H9 (cell line): ENCODE results near the gene LRRC61. TPM values are rescaled to one million over a fixed set of nuclear protein-coding genes. Genes with fewer than 3 reads are reported as not detected.

Experiments
- DNase-seq: peaks from one replicate; pipeline ENCODE4 v3.0.0-alpha.2; 2017
- H2AFZ ChIP-seq: one replicate; pipeline ENCODE4 v1.6.1; 2013; ENCODE audit warnings: mild to moderate bottlenecking, low read length, control low read depth, moderate library complexity
- H2AK5ac ChIP-seq: 2 replicates; pipeline ENCODE4 v1.6.1; 2013; ENCODE audit warnings: low read length, control low read depth, mixed read lengths; ENCODE audit not compliant: insufficient read length
- H2BK120ac ChIP-seq: one replicate; pipeline ENCODE4 v1.6.1; 2013; ENCODE audit warnings: low read depth, mild to moderate bottlenecking, low read length, control low read depth, inconsistent platforms; ENCODE audit not compliant: poor library complexity, severe bottlenecking
- H2BK12ac ChIP-seq: 2 replicates; pipeline ENCODE4 v1.6.1; 2013; ENCODE audit warnings: low read length, control low read depth, mixed read lengths, low read depth; ENCODE audit not compliant: insufficient read length
- H2BK15ac ChIP-seq: 2 replicates; pipeline ENCODE4 v1.6.1; 2013; ENCODE audit warnings: low read depth, low read length, control low read depth
- H2BK20ac ChIP-seq: one replicate; pipeline ENCODE4 v1.6.1; 2013; ENCODE audit warnings: low read depth, mild to moderate bottlenecking, low read length, control low read depth, inconsistent platforms; ENCODE audit not compliant: poor library complexity, severe bottlenecking
- H2BK5ac ChIP-seq: 2 replicates; pipeline ENCODE4 v1.6.1; 2013; ENCODE audit warnings: low read length, control low read depth, mixed read lengths; ENCODE audit not compliant: insufficient read length
- H3K14ac ChIP-seq: 2 replicates; pipeline ENCODE4 v1.6.1; 2013; ENCODE audit warnings: low read length, control low read depth; ENCODE audit not compliant: insufficient read depth
- H3K18ac ChIP-seq: 2 replicates; pipeline ENCODE4 v1.6.1; 2013; ENCODE audit warnings: low read depth, mild to moderate bottlenecking, mixed read lengths, low read length, control low read depth; ENCODE audit not compliant: insufficient read length
- H3K23ac ChIP-seq: 2 replicates; pipeline ENCODE4 v1.6.1; 2013; ENCODE audit warnings: low read length, control low read depth, mixed read lengths, low read depth; ENCODE audit not compliant: insufficient read length
- H3K23me2 ChIP-seq: 2 replicates; pipeline ENCODE4 v1.6.1; 2013; ENCODE audit warnings: low read depth, mild to moderate bottlenecking, mixed read lengths, low read length, control low read depth; ENCODE audit not compliant: insufficient read length, poor library complexity, severe bottlenecking
- H3K27ac ChIP-seq: 2 replicates; pipeline ENCODE4 v1.5.1; 2013; ENCODE audit warnings: low read length, control low read depth, mixed read lengths, low read depth; ENCODE audit not compliant: insufficient read length
- H3K27me3 ChIP-seq: 2 replicates; pipeline ENCODE4 v1.6.1; 2013; ENCODE audit warnings: low read length, control low read depth, inconsistent platforms; ENCODE audit not compliant: insufficient read depth
- H3K4ac ChIP-seq: 2 replicates; pipeline ENCODE4 v1.6.1; 2013; ENCODE audit warnings: low read depth, mild to moderate bottlenecking, control low read depth, inconsistent platforms, low read length, moderate library complexity
- H3K4me1 ChIP-seq: 2 replicates; pipeline ENCODE4 v1.6.1; 2013; ENCODE audit warnings: low read length, control low read depth, inconsistent platforms; ENCODE audit not compliant: insufficient read depth
- H3K4me2 ChIP-seq: 2 replicates; pipeline ENCODE4 v1.6.1; 2013; ENCODE audit warnings: low read length, control low read depth, mixed read lengths; ENCODE audit not compliant: insufficient read length, insufficient read depth
- H3K56ac ChIP-seq: 2 replicates; pipeline ENCODE4 v1.6.1; 2013; ENCODE audit warnings: low read depth, mild to moderate bottlenecking, mixed read lengths, low read length, control low read depth; ENCODE audit not compliant: insufficient read length
- H3K79me1 ChIP-seq: 2 replicates; pipeline ENCODE4 v1.6.1; 2013; ENCODE audit warnings: low read depth, mild to moderate bottlenecking, moderate library complexity, low read length, control low read depth, inconsistent platforms; ENCODE audit not compliant: insufficient read depth, poor library complexity, severe bottlenecking
- H3K79me2 ChIP-seq: 2 replicates; pipeline ENCODE4 v1.6.1; 2013; ENCODE audit warnings: low read length, control low read depth, inconsistent platforms; ENCODE audit not compliant: insufficient read depth
- H3K9ac ChIP-seq: 2 replicates; pipeline ENCODE4 v1.6.1; 2013; ENCODE audit warnings: low read length, control low read depth, mixed read lengths; ENCODE audit not compliant: insufficient read length; ENCODE audit errors: extremely low read depth
- H3K9me3 ChIP-seq: one replicate; pipeline ENCODE4 v1.6.1; 2013; ENCODE audit warnings: low read depth, low read length, inconsistent platforms; ENCODE audit not compliant: control insufficient read depth
- H3T11ph ChIP-seq: one replicate; pipeline ENCODE4 v1.6.1; 2013; ENCODE audit warnings: mild to moderate bottlenecking, low read length, control low read depth, inconsistent platforms
- H4K20me1 ChIP-seq: one replicate; pipeline ENCODE4 v1.6.1; 2013; ENCODE audit not compliant: control insufficient read depth, insufficient read length, insufficient read depth
- H4K5ac ChIP-seq: 2 replicates; pipeline ENCODE4 v1.6.1; 2013; ENCODE audit warnings: low read depth, mild to moderate bottlenecking, mixed read lengths, low read length, control low read depth; ENCODE audit not compliant: insufficient read length
- H4K8ac ChIP-seq: replicated peaks from 2 replicates; pipeline ENCODE4 v1.6.1; 2013; ENCODE audit warnings: low read length, control low read depth, mixed read lengths, low read depth; ENCODE audit not compliant: insufficient read length
- H4K91ac ChIP-seq: 2 replicates; pipeline ENCODE4 v1.6.1; 2013; ENCODE audit warnings: low read depth, mild to moderate bottlenecking, moderate library complexity, mixed read lengths, low read length, control low read depth; ENCODE audit not compliant: insufficient read length
- H3K27ac Mint-ChIP-seq, 3 experiments: 2 replicates in 2 of 3; 3 replicates in 1 of 3; pipeline ENCODE4 v1.8.0; 2020 to 2021; ENCODE audit warnings: mixed read lengths in 3 of 3, mild to moderate bottlenecking in 1 of 3, moderate library complexity in 1 of 3
- H3K27me3 Mint-ChIP-seq: 2 replicates; pipeline ENCODE4 v1.8.0; 2021; ENCODE audit warnings: low read depth, mild to moderate bottlenecking, moderate library complexity, mixed read lengths
- H3K36me3 Mint-ChIP-seq, 3 experiments: 2 replicates in 2 of 3; 3 replicates in 1 of 3; pipeline ENCODE4 v1.8.0; 2020 to 2021; ENCODE audit warnings: low read depth in 3 of 3, mixed read lengths in 3 of 3; ENCODE audit not compliant: insufficient read depth in 1 of 3
- H3K4me1 Mint-ChIP-seq, 2 experiments: 2 replicates each; pipeline ENCODE4 v1.8.0; 2020; ENCODE audit warnings: mixed read lengths in 2 of 2
- H3K4me3 Mint-ChIP-seq, 2 experiments: 2 replicates in 1 of 2; 3 replicates in 1 of 2; pipeline ENCODE4 v1.8.0; 2020 to 2021; ENCODE audit warnings: mild to moderate bottlenecking in 2 of 2, mixed read lengths in 2 of 2, moderate library complexity in 1 of 2
- H3K9me3 Mint-ChIP-seq, 2 experiments: 2 replicates in 1 of 2; 3 replicates in 1 of 2; pipeline ENCODE4 v1.8.0; 2020; ENCODE audit warnings: mild to moderate bottlenecking in 2 of 2, mixed read lengths in 2 of 2, moderate library complexity in 1 of 2
- CTCF ChIP-seq: fragments of 200-600 bp; sonication (generic); conservative IDR thresholded peaks from 3 replicates; pipeline ENCODE4 v1.8.0; 2021; ENCODE audit warnings: antibody characterized with exemption, mild to moderate bottlenecking
- WGBS: extraction: QIAGEN DNeasy Blood & Tissue Kit; methylation state at CpG from one replicate; pipeline ENCODE4 v1.1.7; 2013; ENCODE audit warnings: missing lambda C conversion rate, low lambda C conversion rate, mixed read lengths; ENCODE audit not compliant: insufficient read length; ENCODE audit errors: extremely low coverage; 5-methylcytosine and 5-hydroxymethylcytosine counted together
- total RNA-seq: library from RNA; stranded (reverse); gene quantifications from 2 replicates; pipeline ENCODE4 v1.2.1, GENCODE V29; 2021

The LRRC61 gene
- total RNA-seq, 1 experiment from 2014 or later: 24.4 TPM

- Mint-ChIP-seq H3K4me1 (peaks cover 41 to 55% of the 10 kb centered on the region in 2 experiments), H3K9me3 (no peaks in the 10 kb centered on the region), H3K36me3 (peaks cover 28 to 47% (median 43%) of the 10 kb centered on the region in 3 experiments; a peak in 6 of 7 replicates), H3K27ac (peak overlapping the region; percentile 98 to 100 (median 99)), H3K27me3 (no peaks in the 10 kb centered on the region; the same call in none of the 2 replicates), H3K4me3 (peak overlapping the region; percentile 94 to 96)
- H2BK120ac ChIP-seq: no peak overlapping the region
- no peaks in the 10 kb centered on the region for H3K9me3 ChIP-seq
- peak overlapping the region; percentile 73 for H3K9ac ChIP-seq
- peaks cover 12% of the 10 kb centered on the region; the same call in 1 of the 2 replicates for H3K79me2 ChIP-seq
- H2BK15ac ChIP-seq: no peak overlapping the region
- H4K5ac ChIP-seq: no peak overlapping the region
- no peaks in the 10 kb centered on the region for H3K27me3 ChIP-seq
- H2BK20ac ChIP-seq: no peak overlapping the region
- no peak for DNase-seq
- no peak overlapping the region for H2BK12ac ChIP-seq
- H3K4ac ChIP-seq: no peak overlapping the region
- WGBS: no CpG with 5 or more reads among the region's 23 CpGs
- H3K56ac ChIP-seq: no peak overlapping the region
- no peak overlapping the region for H4K8ac ChIP-seq
- H4K91ac ChIP-seq: no peak overlapping the region
- H3K14ac ChIP-seq: peak overlapping the region; percentile 74
- H2AFZ ChIP-seq: no peak overlapping the region
- peak overlapping the region; percentile 48 for H3K18ac ChIP-seq
- no peak overlapping the region for H3T11ph ChIP-seq
- no peak overlapping the region for H2BK5ac ChIP-seq
- peak overlapping the region; percentile 68 for H3K4me2 ChIP-seq
- H2AK5ac ChIP-seq: no peak overlapping the region
- peaks cover 3% of the 10 kb centered on the region; the same call in 1 of the 2 replicates for H3K4me1 ChIP-seq
- peaks cover 7% of the 10 kb centered on the region for H3K79me1 ChIP-seq
- TF ChIP-seq CTCF: no peak
- no peaks in the 10 kb centered on the region for H4K20me1 ChIP-seq
- H3K23ac ChIP-seq: no peak overlapping the region
- H3K23me2 ChIP-seq: peaks cover 16% of the 10 kb centered on the region
- H3K27ac ChIP-seq: no peak overlapping the region
Observed at GRCh38 chr7:150369748-150370501, 46.8 kb downstream of the LRRC61 start.
